ENCODE data around the gene FAM83F.
"Not testable (repeated sequence)": the region's sequence is repeated elsewhere in the genome, so short reads cannot be mapped to it uniquely, and the experiment has no call there.

FAM83F gene

DNA sequence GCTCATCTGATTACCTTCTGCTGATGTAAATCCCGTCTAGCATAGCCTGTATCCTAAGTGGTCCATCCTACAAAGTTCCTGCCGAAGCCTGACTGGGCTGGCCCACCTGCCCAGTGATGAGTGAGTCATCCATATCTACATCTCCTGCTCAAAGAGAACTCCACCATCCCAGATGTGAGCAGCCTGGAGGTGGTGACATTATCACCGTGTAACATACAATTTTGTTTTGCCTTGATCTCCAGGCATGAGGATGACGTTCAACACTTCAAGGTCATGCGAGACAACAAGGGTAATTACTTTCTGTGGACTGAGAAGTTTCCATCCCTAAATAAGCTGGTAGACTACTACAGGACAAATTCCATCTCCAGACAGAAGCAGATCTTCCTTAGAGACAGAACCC lies 29.0 kb upstream of the FAM83F start:
- no peak for DNase-seq (ENCODE audit: low spot score)

- DNase-seq (ENCODE audit: low spot score): no peak
Observed at GRCh38 chr22:39966470-39966869, 28.3 kb upstream of the FAM83F start.

- DNase-seq (ENCODE audit: low spot score): no peak
Observed at GRCh38 chr22:39967103-39967829, 27.5 kb upstream of the FAM83F start.

DNA sequence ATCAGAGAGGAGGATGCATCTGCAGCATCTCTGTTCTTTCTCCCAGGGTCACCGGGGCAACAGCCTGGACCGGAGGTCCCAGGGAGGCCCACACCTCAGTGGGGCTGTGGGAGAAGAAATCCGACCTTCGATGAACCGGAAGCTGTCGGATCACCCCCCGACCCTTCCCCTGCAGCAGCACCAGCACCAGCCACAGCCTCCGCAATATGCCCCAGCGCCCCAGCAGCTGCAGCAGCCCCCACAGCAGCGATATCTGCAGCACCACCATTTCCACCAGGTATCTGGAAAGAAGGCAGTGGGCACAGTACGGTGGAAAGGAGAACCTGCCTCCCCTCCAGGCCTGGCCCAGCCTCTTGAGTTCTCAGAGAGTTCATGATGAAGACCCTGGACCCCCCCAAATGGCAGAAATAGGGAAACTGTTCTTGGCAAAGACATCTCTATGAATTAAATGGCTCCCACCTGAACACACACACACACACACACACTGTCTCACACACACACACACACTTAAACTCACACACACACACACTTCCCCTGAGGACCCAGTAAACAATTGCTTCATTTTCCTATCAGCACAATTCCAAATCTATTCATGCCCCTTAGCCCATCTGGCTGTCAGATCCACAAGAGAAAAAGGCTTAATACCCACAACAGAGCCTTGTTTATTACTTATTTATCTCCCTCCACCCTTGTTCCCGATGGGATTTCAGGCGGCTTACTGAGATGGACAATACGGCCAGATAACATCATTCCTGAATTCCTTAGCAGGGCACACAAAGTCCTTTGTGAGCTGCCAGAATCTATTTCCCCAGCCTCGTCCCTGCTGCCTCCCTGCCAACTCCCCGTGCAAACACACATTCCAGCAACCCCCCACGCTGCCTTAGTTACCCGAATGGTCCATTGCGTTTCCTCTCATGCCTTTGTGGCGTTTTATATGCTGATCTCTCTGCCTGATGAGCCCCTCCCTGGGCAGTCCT lies 26.5 kb upstream of the FAM83F start:
- DNase-seq (ENCODE audit: low spot score): no peak

DNA sequence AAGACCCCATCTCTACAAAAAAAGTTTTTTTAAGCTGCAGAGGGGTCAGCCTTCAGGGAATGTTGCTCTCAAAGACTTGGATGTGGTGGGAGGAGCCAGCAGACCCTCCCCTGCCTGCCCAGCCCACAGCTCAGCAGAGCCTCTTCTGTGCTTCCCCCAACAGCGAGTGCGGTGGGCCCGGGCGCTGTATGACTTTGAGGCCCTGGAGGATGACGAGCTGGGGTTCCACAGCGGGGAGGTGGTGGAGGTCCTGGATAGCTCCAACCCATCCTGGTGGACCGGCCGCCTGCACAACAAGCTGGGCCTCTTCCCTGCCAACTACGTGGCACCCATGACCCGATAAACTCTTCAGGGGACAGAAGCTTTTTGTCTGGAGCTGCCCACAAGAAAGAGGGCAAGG lies 24.0 kb upstream of the FAM83F start:
- no peak for DNase-seq (ENCODE audit: low spot score)

GRCh38 chr22:39972641-39973040 lies 22.1 kb upstream of the FAM83F start:
- DNase-seq (ENCODE audit: low spot score): no peak

DNA sequence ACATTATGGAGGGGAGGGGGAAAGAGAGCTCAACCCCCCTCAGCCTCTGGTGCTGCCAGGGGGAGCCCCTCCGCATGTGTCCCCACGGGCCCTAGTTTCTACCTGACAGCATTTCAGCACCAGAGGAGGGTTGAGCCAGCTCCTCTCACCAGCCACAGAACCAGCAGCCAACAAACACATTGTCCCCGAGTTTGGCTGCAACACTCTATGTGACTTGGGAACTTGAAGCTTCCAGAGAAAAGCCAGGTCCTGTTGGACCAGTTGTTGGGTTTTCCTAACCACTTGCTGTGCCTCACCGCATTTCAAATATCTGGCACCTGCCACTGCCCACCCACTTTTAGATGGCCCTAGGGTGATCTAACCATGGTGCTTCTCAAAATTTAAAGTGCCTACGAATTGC lies 21.1 kb upstream of the FAM83F start:
- no peak for DNase-seq (ENCODE audit: low spot score)

GRCh38 chr22:39974065-39974464 lies 20.7 kb upstream of the FAM83F start:
- no peak for DNase-seq (ENCODE audit: low spot score)

GRCh38 chr22:39979048-39979447 lies 15.7 kb upstream of the FAM83F start:
- DNase-seq (ENCODE audit: low spot score): no peak

GRCh38 chr22:39979458-39979857 lies 15.3 kb upstream of the FAM83F start:
- no peak for DNase-seq (ENCODE audit: low spot score)

GRCh38 chr22:39980596-39980995 lies 14.2 kb upstream of the FAM83F start:
- no peak for DNase-seq (ENCODE audit: low spot score)

GRCh38 chr22:39983346-39983745 lies 11.4 kb upstream of the FAM83F start:
- no peak for DNase-seq (ENCODE audit: low spot score)

DNA sequence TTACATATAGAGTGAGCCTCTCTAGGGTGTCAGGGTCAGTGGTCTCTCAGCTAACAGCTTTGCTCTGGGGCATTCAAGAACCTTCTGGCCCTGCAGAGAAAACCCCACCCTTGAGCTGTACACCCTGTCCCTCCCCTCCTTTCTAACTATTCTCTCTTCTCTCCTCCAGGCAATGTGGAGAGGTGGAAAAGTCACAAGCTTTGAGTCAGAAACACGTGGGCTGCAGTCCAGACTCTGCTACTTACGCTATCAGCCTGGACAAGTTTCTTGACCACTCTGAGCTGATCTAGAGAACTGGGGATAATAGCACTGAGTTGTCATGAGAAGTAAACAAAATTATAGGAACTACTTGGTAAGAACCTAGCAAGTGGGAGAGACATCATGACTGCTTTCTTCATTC lies 10.7 kb upstream of the FAM83F start:
- no peak for DNase-seq (ENCODE audit: low spot score)

GRCh38 chr22:39984746-39985145 lies 10.0 kb upstream of the FAM83F start:
- no peak for DNase-seq (ENCODE audit: low spot score)

DNA sequence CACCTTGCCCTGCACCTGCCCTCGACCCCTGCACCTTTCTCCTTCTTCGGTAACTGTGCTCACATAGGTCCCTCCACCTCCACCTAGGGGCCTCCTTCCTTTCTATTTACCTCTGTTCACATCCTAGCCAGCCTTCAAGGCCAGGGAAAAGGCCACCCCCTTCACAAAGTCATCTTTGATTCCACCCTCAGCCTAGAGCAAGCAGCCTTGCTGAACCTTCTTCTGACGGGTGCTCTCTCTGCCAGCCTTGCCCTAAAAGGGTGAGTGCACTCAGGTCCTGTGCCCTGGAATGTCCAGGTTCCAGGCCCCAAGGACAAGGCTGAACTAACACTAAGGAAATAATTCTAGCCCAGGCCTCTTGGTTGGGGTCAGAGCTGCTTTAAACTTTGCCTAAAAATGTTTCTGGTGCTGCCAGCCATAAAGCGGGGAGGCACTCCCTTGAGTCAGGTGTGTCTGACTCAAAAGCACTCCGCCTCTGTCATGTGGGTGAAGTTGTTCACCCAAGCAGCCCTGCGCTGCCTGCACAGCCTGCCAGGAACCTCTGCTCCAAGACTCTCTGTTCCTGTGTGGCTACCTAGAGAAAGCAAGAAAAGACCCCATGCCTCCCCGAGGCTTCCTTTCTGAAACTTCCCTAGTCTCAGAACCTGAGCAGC lies 9.2 kb upstream of the FAM83F start:
- no peak for DNase-seq (ENCODE audit: low spot score)

DNA sequence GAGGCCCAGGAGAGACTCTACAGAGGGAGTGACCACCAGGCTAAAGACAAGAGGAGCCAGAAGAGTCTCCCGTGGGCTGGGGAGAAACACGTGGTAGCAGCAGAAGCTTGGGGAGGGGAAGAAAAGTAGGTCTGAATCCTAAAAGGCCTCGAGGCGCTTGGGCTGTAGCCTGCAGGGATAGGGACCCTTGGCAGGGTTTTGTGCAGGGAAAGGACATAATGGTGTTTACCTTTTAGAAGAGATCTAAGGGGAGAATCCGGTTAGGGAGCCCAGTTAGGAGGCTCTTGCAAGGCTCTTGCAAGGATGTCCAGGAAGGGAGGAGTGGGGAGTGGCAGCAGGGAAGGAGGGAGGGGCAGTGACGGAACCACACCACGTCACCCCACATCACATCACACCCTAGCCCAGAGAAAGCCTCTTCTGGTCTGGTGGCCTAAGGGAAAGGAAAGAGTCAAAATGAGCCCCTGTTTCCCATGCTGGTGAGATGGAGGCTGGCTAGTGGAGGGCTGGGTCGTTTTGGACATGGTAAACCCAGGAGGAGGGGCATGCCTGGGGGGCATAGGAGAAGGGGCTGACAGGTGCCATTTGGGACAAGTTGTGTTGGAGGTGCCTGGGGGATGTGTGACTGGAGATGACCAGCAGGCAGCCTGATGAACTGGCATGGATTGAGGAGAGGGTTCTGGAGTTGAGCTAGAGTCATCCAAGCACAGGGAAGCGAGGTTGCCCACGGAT lies 6.2 kb upstream of the FAM83F start:
- DNase-seq (ENCODE audit: low spot score): no peak

- no peak for DNase-seq (ENCODE audit: low spot score)
Observed at GRCh38 chr22:39989633-39990032, 5.1 kb upstream of the FAM83F start.

DNA sequence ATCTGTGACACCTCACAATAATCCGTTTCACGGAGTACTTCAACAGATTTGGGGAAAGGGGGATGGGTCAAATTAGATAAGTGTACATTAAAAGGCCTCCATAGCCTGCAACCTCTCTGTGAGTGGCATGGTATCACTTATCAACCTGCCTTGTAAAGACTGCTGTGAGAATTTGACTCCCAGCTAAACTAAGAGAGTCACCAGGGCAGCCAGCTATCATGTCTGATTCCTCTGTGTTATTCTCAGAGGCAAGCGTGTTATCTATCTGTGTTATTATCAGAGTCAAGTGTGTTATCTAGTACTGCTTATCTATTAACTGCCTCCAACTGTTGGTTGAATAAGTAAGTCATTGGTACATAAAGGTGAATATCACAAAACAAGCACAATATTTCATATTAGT lies 4.1 kb upstream of the FAM83F start:
- DNase-seq (ENCODE audit: low spot score): no peak

- DNase-seq (ENCODE audit: low spot score): no peak
Observed at GRCh38 chr22:39991159-39991860, 3.4 kb upstream of the FAM83F start.

DNA sequence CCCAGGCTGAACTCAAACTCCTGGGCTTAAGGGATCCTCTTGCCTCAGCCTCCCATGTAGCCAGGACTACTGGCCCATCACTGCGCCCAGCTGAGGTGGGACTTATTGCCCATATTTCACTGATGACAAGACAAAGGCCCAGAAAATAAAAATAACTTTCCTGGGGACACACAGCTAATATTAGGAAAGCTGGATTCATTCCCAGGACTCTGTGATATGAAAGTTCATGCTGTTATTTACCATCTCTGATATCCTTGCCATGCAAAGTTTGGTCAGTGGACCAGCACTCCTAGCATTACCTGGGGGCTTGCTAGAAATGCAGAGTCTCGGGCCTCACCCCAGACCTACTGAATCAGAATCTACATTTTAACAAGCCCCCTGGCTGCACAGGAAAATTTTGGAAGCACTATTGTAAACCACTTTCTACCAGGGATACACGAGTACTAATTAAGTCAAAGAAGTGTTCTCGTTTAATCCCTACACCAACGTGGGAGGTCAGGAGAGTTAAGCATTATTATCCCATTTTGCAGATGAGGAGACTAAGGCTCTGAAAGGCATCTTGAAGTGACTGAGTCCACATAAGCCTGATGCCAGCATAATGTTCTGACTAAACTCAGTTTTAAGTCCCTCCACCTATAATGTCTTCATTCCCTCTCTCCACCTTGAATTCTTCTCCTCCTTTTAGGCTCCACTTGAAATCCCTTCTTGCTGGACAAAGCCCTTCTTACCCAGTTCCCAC lies 2.5 kb upstream of the FAM83F start:
- DNase-seq (ENCODE audit: low spot score): no peak

GRCh38 chr22:39992894-39993293 lies 1.9 kb upstream of the FAM83F start:
- not testable (repeated sequence) for DNase-seq (ENCODE audit: low spot score)

Data from CD4-positive, alpha-beta T cell treated with Interleukin-2 at 100 ng/mL for 4 hours (primary cell).